IMR-90 (cell line): ENCODE measurements around the gene NAPEPLD. TPM values are rescaled to one million over a fixed set of nuclear protein-coding genes. Genes with fewer than 3 reads are reported as not detected.

Experiments
- ATAC-seq: fragments of 200-7000 bp; cut with Tn5 transposase; 2 replicates; pipeline ENCODE4 v1.9.1; 2020; ENCODE audit warnings: low read depth, mild to moderate bottlenecking, moderate library complexity
- BruUV-seq: library from RNA; stranded (reverse); fragments of 400-500 nt; replicated peaks from 2 replicates; lab custom pipeline; 2021; lab: Mats Ljungman, UMichigan
- CTCF ChIA-PET: fragments of 300-600 bp; formaldehyde crosslinking; extraction: SDS; loops from one replicate; lab custom pipeline; 2021; ENCODE audit warnings: antibody characterized with exemption; lab: Yijun Ruan, JAX
- POLR2A ChIA-PET: fragments of 300-600 bp; sonication (Branson Sonifier 250); formaldehyde crosslinking; loops from one replicate; lab custom pipeline; 2022; ENCODE audit warnings: antibody characterized with exemption; ENCODE audit not compliant: unreplicated experiment; lab: Charles Lee
- DNase-seq: peaks from one replicate; pipeline ENCODE4 v3.0.0; 2013
- H2AFZ ChIP-seq: replicated peaks from 2 replicates; pipeline ENCODE3; 2013; ENCODE audit warnings: low read length, mild to moderate bottlenecking; ENCODE audit not compliant: poor library complexity
- H2AK5ac ChIP-seq: 2 replicates; pipeline ENCODE4 v1.6.1; 2013; ENCODE audit warnings: low read depth, low read length, inconsistent platforms
- H2AK9ac ChIP-seq: replicated peaks from 2 replicates; pipeline ENCODE3; 2013; ENCODE audit warnings: mild to moderate bottlenecking, low read depth, low read length, moderate library complexity; ENCODE audit not compliant: poor library complexity
- H2BK120ac ChIP-seq: 2 replicates; pipeline ENCODE4 v1.6.1; 2013; ENCODE audit warnings: low read depth, low read length, inconsistent platforms
- H2BK15ac ChIP-seq: 3 replicates; pipeline ENCODE4 v1.6.1; 2013; ENCODE audit warnings: low read depth, low read length, inconsistent platforms
- H2BK20ac ChIP-seq: 2 replicates; pipeline ENCODE4 v1.6.1; 2013; ENCODE audit warnings: low read depth, mild to moderate bottlenecking, inconsistent platforms, low read length, moderate library complexity
- H2BK5ac ChIP-seq: 2 replicates; pipeline ENCODE4 v1.6.1; 2013; ENCODE audit warnings: mild to moderate bottlenecking, low read depth, low read length, inconsistent platforms; ENCODE audit not compliant: poor library complexity, severe bottlenecking
- H3K14ac ChIP-seq: replicated peaks from 2 replicates; pipeline ENCODE4 v1.6.1; 2013; ENCODE audit warnings: low read depth, low read length, inconsistent platforms
- H3K18ac ChIP-seq: 2 replicates; pipeline ENCODE4 v1.6.1; 2013; ENCODE audit warnings: low read depth, low read length, control low read depth
- H3K23ac ChIP-seq: 2 replicates; pipeline ENCODE4 v1.6.1; 2013; ENCODE audit warnings: low read depth, low read length, inconsistent platforms
- H3K27ac ChIP-seq: 2 replicates; pipeline ENCODE4 v1.5.1; 2013; ENCODE audit warnings: mild to moderate bottlenecking, control low read depth, low read length; ENCODE audit not compliant: insufficient read depth
- H3K27me3 ChIP-seq: 2 replicates; pipeline ENCODE4 v1.6.1; 2013; ENCODE audit warnings: low read length; ENCODE audit not compliant: control insufficient read depth, insufficient read depth
- H3K36me3 ChIP-seq: 2 replicates; pipeline ENCODE4 v1.6.1; 2013; ENCODE audit warnings: low read length, mixed read lengths; ENCODE audit not compliant: control insufficient read depth, insufficient read depth
- H3K4ac ChIP-seq: 2 replicates; pipeline ENCODE4 v1.6.1; 2013; ENCODE audit warnings: low read depth, low read length, inconsistent platforms
- H3K4me1 ChIP-seq: 2 replicates; pipeline ENCODE4 v1.6.1; 2013; ENCODE audit warnings: low read length, mixed read lengths; ENCODE audit not compliant: control insufficient read depth, insufficient read depth
- H3K4me2 ChIP-seq: 2 replicates; pipeline ENCODE4 v1.6.1; 2013; ENCODE audit warnings: low read depth, mild to moderate bottlenecking, control low read depth, low read length, moderate library complexity
- H3K4me3 ChIP-seq: 2 replicates; pipeline ENCODE4 v1.5.1; 2013; ENCODE audit warnings: low read depth, mild to moderate bottlenecking, control low read depth, low read length, moderate library complexity; ENCODE audit not compliant: insufficient read depth
- H3K56ac ChIP-seq: 2 replicates; pipeline ENCODE4 v1.6.1; 2013; ENCODE audit warnings: low read length, inconsistent platforms; ENCODE audit not compliant: insufficient read depth; ENCODE audit errors: extremely low read depth
- H3K79me1 ChIP-seq, 2 experiments: 2 replicates each; pipeline ENCODE4 v1.6.1; 2013; ENCODE audit warnings: low read length in 2 of 2, inconsistent platforms in 1 of 2, low read depth in 1 of 2
- H3K9ac ChIP-seq: 2 replicates; pipeline ENCODE4 v1.6.1; 2013; ENCODE audit warnings: low read depth, low read length, control low read depth
- H3K9me1 ChIP-seq: 2 replicates; pipeline ENCODE4 v1.6.1; 2013; ENCODE audit warnings: low read length, inconsistent platforms; ENCODE audit not compliant: insufficient read depth
- H3K9me3 ChIP-seq: 2 replicates; pipeline ENCODE4 v1.6.1; 2013; ENCODE audit warnings: low read length; ENCODE audit not compliant: control insufficient read depth, insufficient read depth
- H4K20me1 ChIP-seq: 2 replicates; pipeline ENCODE4 v1.6.1; 2013; ENCODE audit warnings: low read length, inconsistent platforms; ENCODE audit not compliant: insufficient read depth
- H4K5ac ChIP-seq: 2 replicates; pipeline ENCODE4 v1.6.1; 2013; ENCODE audit warnings: mild to moderate bottlenecking, low read depth, low read length, control low read depth
- H4K8ac ChIP-seq, 2 experiments: 2 replicates each; pipeline ENCODE4 v1.6.1; 2013; ENCODE audit warnings: low read depth in 2 of 2, low read length in 2 of 2, control low read depth in 1 of 2, inconsistent platforms in 1 of 2
- H4K91ac ChIP-seq: 2 replicates; pipeline ENCODE4 v1.6.1; 2013; ENCODE audit warnings: low read depth, low read length, inconsistent platforms; ENCODE audit not compliant: insufficient read depth
- CHD1 ChIP-seq: IDR thresholded peaks from 2 replicates; pipeline ENCODE4 v1.6.1; 2012; ENCODE audit warnings: low read depth, low read length, improper control_type of control experiment
- ELK1 ChIP-seq: fragments of 150-350 bp; IDR thresholded peaks from 2 replicates; pipeline ENCODE4 v1.6.1; 2016; ENCODE audit warnings: low read depth, mild to moderate bottlenecking, low read length, moderate library complexity, borderline replicate concordance
- MAFK ChIP-seq: IDR thresholded peaks from 2 replicates; pipeline ENCODE4 v1.6.1; 2012; ENCODE audit warnings: low read depth, low read length, improper control_type of control experiment
- RCOR1 ChIP-seq: IDR thresholded peaks from 2 replicates; pipeline ENCODE4 v1.6.1; 2012; ENCODE audit warnings: mild to moderate bottlenecking, low read length, improper control_type of control experiment; ENCODE audit not compliant: insufficient replicate concordance
- SMC3 ChIP-seq: fragments of 150-350 bp; IDR thresholded peaks from 2 replicates; pipeline ENCODE4 v1.6.1; 2016; ENCODE audit warnings: low read depth, mild to moderate bottlenecking, antibody characterized with exemption, low read length, moderate library complexity
- WGBS, 2 experiments: methylation state at CpG; one replicate each; pipeline versions ENCODE4 v1.1.5 to v1.1.7; 2013; ENCODE audit warnings: missing lambda C conversion rate in 2 of 2; ENCODE audit not compliant: insufficient read length in 1 of 2; ENCODE audit errors: extremely low coverage in 2 of 2; 5-methylcytosine and 5-hydroxymethylcytosine counted together
- dilution Hi-C: fragments of 300-500 bp; cut with HindIII; formaldehyde crosslinking; loops from one replicate; pipeline ENCODE4 v1.14.3; 2018; ENCODE audit warnings: low sequenced_read_pairs; ENCODE audit not compliant: unreplicated experiment
- in situ Hi-C: fragments of 300-500 bp; cut with MboI; formaldehyde crosslinking; loops from 3 replicates; pipeline ENCODE4 v1.14.3; 2019; ENCODE audit warnings: low sequenced_read_pairs, inconsistent platforms, mixed read lengths
- intact Hi-C: fragments of 100-400 bp; cut with micrococcal nuclease; formaldehyde crosslinking; loops from 2 replicates; pipeline ENCODE4 v1.10.0; 2022
- polyA plus RNA-seq, 3 experiments: library from polyadenylated mRNA; depleted of rRNA; stranded (reverse); fragments of >200 nt; gene quantifications; 2 replicates each; pipeline ENCODE4 v1.2.3, GENCODE V29; 2012; ENCODE audit warnings: low replicate concordance in 1 of 3
- total RNA-seq: library from RNA; depleted of rRNA; stranded (reverse); fragments of >200 nt; gene quantifications from 2 replicates; pipeline ENCODE4 v1.2.3, GENCODE V29; 2012

The NAPEPLD gene
- total and polyA plus RNA-seq, 2 of the 4 experiments (the other 2 are of a cell fraction), result 2.2 to 3.4 TPM

GRCh38 chr7:103141753-103142404, 7.0 kb downstream of the NAPEPLD start:
- Histone ChIP-seq H3K18ac (no peak overlapping the region), H3K9me1 (no peaks in the 10 kb centered on the region; the same call in 1 of the 2 replicates), H2BK20ac (no peak overlapping the region), H2AK9ac (no peak overlapping the region), H3K27me3 (no peaks in the 10 kb centered on the region), H3K4me2 (no peak overlapping the region), H3K56ac (no peak overlapping the region), H3K14ac (no peak overlapping the region), H3K36me3 (no peaks in the 10 kb centered on the region), H2BK15ac (no peak overlapping the region), H2AK5ac (no peak overlapping the region), H3K4me3 (no peak overlapping the region), H3K4ac (no peak overlapping the region), H2BK5ac (no peak overlapping the region), H3K27ac (no peak overlapping the region), H3K9me3 (no peaks in the 10 kb centered on the region), H3K9ac (no peak overlapping the region), H3K79me1 (peaks cover 3 to 9% of the 10 kb centered on the region in 2 experiments; a peak in 1 of 4 replicates), H2AFZ (no peak overlapping the region), H4K91ac (no peak overlapping the region), H2BK120ac (no peak overlapping the region), H4K8ac (no peak overlapping the region), H4K20me1 (no peaks in the 10 kb centered on the region), H4K5ac (no peak overlapping the region), H3K4me1 (no peaks in the 10 kb centered on the region; the same call in 1 of the 2 replicates), H3K23ac (no peak overlapping the region)
- 100% methylated on average over 1 of the region's 8 CpGs; no CpG with 5 or more reads in 1 of the 2 experiments for WGBS, 2 experiments
- dilution Hi-C loops, result no loop called here
- 0 out of 2 replicates have a peak, but pooled peaks have one; percentile 47 for ATAC-seq
- POLR2A ChIA-PET, result no interaction called here
- BruUV-seq, result no TSS peak
- in situ Hi-C loops, result no loop called here
- no peak for DNase-seq
- intact Hi-C loops, result no loop called here
- CTCF ChIA-PET, result no interaction called here
- TF ChIP-seq ELK1, result no peak
- no peak for TF ChIP-seq MAFK
- TF ChIP-seq CHD1, result no peak
- no peak for TF ChIP-seq SMC3
- TF ChIP-seq RCOR1, result no peak
